ENCODE results near the gene LMX1A.

Gene LMX1A

DNA sequence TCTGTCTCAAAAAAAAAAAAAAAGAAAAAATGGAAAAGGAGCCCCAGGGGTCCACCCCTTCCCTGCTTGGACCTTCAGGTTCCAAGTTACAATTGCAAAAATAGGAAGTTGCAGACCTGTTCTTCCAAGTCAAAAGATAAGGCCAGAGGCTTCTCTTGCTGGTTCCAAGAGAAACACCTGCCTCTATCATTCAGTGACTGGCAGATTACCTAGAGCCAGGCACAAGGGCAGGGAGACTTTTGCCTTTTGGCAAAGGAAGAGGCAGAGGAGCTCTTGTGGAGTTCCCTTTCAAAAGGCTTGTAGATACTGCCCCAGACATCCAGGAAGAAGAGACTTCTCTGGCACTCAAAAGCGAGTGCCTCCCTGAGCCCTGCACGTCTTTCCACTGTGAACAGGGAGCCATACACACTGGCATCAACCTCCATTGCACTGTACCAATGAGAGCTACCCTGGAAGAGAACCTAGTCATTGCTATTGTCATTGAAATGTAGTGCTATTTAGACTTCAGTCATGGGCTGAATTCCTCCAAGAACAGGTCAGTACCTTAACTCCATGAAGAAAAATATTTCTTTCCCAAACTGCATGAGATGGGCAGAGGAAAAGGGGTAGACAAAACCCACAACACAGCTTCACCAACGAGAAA lies 91.2 kb downstream of the LMX1A start:
- no peak for DNase-seq (ENCODE audit: low spot score)

- DNase-seq (ENCODE audit: low spot score) = no peak
Measured at GRCh38 chr1:165259706-165260428, 96.6 kb downstream of the LMX1A start.

GRCh38 chr1:165259236-165259635 lies 97.3 kb downstream of the LMX1A start:
- DNase-seq (ENCODE audit: low spot score) = no peak

DNA sequence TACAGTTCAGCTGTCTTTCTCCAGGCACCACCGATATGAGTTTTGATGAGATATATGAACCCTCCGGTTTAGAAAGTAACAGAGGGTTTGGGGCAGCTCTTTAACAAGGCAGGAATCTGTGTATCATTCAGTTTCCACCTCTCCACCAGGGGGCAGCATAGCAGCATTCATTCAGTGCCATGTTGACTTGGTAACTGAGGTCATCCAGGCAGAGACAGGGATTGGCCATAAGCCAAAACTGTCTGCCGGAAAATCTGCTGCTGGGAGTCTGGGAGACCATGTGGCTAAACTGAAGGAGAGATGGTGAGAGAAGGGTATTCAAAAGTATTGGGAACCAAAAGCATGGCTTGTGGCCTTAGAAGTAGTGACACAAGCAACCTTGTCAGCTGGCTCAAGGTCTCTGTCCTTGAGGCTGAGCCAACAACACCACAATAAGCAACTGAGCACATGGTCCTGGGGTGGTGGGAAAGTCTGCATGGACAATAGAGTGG lies 98.5 kb downstream of the LMX1A start:
- peak; percentile 73 for DNase-seq (ENCODE audit: low spot score)

DNA sequence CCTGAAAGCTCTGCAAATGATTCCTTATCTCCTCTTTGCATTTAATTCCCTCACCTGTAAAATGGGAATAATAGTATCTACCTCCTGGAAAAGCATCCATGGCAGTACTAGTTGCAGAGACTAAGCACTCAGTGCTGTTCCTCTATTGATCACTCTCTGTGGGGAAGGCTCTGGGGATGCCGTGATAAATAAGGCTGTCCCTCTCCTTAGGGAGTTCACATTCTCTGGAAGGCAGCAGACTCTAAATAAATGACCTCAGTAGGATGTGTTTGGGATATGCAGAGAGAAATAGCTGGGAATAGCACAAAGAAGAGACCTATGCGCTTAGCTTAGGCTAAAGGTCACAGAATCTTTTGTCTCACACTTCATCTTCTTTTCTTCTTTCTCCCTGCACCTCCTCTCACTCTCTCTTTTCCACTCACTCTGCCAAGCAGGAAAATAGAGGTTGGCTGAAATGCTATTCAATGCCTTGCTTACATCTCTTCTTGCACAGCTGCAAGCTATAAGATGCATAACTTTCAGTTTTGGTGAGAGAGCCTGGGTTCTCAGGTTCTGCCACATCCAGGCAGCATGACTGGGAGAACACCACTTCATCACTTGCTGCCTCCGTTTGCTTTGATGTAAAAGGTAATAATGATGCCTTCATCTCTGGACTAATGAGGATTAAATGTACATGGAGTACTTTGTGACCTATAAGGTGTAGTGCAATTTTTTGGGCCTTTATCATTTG lies 101.5 kb downstream of the LMX1A start:
- DNase-seq (ENCODE audit: low spot score) = no peak

- no peak for DNase-seq (ENCODE audit: low spot score)
Measured at GRCh38 chr1:165254376-165254775, 102.1 kb downstream of the LMX1A start.

GRCh38 chr1:165253818-165254254 lies 102.7 kb downstream of the LMX1A start:
- no peak for DNase-seq (ENCODE audit: low spot score)

- DNase-seq (ENCODE audit: low spot score) = no peak
Measured at GRCh38 chr1:165248969-165249571, 107.4 kb downstream of the LMX1A start.

DNA sequence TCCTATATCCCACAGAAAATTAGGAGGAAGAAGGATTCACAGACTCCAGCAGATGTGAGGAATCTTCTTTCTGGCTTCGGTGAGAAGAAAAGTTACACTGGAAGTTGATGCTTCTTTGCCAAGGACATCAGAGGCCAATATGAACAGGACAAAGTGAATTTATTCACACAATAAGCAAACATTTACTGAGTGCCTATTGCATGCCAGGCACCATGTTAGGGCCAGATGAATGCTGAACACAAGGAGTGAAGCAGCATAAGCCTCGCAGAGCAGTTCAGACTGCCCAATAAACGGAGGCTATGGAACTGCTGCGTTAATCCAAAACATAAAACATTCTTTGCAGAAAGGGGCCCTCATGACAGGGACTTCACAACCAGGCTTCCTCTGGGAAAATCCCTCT lies 114.6 kb downstream of the LMX1A start:
- no peak for DNase-seq (ENCODE audit: low spot score)

DNA sequence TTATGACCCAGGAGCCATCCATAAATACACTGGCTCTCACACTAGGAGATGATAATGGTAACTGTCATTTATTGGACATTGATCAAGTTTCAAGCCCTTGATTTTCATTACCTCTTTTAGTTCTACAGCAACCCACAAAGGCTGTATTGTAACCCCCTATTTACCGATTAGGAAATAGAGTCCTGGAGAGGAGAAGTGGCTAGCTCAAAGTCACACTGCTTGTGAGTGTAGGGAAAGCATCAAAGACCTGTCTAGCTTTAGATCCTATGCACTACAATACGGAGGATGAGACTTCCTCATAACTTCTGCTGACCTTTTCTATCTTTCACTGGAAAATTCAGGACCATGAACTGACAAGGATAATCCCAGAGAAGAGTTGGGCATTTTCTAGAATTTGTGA lies 115.2 kb downstream of the LMX1A start:
- no peak for DNase-seq (ENCODE audit: low spot score)

- no peak for DNase-seq (ENCODE audit: low spot score)
Measured at GRCh38 chr1:165240492-165240891, 116.0 kb downstream of the LMX1A start.

- DNase-seq (ENCODE audit: low spot score) = no peak
Measured at GRCh38 chr1:165239873-165240272, 116.6 kb downstream of the LMX1A start.

- no peak for DNase-seq (ENCODE audit: low spot score)
Measured at GRCh38 chr1:165235777-165236291, 120.7 kb downstream of the LMX1A start.

DNA sequence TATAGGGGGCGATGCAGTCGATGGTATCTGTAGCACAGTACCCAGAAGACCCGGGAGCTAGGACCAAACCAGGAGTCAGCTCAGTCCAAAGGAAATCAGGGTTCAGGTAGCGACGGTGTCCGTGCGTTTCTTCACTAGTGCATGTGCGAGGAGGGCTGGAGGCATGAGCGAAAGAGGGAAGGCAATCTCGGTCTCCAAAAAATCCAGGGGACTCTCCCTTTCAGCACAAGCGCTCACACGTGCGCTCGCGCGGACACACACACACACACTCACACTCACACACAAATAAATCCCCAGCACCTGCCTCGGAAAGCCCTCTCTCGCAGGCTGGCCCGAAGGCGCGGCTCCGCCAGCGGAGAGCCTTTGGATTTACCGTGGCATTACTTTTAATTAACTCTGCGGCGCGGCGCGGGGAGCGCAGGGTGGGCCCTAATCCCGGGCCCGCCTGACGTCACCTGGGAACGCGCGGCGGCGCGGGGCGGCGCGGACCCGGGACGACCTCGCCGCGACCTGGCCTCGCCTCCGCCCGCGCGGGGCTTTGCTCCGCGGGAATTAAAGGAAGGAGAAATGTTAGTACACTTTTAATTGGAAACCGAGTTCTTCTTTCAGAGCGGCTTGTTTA lies 121.2 kb downstream of the LMX1A start:
- DNase-seq (ENCODE audit: low spot score) = no peak

DNA sequence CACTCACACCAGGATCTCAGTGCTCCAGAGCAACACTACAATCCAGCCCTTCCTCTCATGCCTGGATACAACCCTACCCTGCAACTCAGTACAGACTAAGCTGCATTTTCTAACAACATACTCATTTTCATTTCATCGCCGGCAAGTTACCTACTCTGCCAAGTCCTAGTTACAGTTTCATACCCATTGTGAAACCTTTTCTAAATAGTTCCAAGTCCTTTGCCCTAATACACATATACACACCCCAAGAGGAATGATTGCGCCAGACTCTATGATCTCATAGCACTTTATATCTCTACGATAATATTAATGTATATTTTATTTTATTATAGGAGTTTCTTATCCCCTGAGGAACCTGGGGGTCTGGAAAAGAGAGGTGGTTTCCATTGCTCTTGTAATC lies 122.4 kb downstream of the LMX1A start:
- DNase-seq (ENCODE audit: low spot score) = no peak

- no peak for DNase-seq (ENCODE audit: low spot score)
Measured at GRCh38 chr1:165228676-165229075, 127.8 kb downstream of the LMX1A start.

DNA sequence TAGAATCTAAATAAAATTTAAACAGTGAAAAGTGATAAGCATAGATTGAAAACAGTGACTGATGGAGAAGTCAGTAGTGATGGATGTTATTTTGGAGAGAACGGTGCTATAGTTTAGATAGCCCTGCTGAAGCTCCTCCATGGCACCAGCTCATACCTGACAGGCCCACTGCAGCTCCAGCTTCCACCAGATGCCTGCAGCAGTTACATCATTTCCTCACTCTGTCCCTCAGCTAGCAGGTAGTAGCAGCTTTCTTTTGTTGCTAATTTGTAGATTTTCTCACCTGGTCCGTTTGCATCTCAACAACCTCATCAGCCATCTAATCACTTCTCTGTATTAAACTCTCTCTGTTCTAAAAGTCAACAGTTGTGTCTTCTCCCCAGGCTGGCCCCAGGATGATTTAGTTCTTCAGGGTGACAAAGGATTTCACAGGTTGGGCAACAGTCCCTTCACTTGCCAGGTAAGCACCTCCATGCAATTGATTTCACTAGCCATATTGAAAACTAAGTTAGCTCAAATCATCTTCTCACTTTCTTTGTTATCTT lies 128.3 kb downstream of the LMX1A start:
- DNase-seq (ENCODE audit: low spot score) = no peak

DNA sequence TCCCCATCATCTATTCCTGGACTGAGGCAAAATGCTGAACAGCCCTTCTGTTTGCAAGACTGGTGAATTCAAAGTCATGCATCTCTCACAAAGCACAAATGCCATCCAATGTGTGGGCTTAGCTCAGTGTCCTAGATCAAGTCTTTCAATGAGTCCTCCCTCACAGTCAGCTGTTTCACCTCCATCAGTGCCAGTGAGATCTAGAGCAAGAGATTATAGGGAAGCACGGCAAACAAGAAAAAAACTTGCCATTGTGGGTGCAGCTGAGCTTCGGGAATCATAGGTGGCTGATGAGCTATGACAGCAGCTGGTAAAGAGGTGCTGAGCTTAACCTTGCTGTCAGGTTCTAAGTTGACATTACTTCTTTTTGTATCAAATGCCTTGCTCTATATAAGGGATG lies 130.2 kb downstream of the LMX1A start:
- no peak for DNase-seq (ENCODE audit: low spot score)

DNA sequence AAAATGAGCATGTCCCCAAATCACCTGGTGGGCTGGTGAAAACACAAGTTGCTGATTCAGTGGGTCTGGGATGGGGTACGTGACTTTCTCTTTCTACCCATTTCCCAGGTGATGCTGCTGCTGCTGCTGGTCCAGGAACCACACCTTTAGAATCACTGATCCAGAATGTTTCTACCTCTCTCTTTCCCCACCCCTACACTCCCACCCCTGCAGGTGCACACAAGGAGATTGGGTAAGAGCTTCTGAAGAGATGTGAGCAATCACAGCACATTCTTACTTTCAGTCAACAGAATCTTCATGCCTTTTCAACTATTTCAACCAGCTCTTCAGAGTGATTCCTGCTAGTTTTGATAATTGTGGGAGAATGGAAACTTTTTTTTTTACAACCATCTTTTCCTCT lies 130.9 kb downstream of the LMX1A start:
- no peak for DNase-seq (ENCODE audit: low spot score)

DNA sequence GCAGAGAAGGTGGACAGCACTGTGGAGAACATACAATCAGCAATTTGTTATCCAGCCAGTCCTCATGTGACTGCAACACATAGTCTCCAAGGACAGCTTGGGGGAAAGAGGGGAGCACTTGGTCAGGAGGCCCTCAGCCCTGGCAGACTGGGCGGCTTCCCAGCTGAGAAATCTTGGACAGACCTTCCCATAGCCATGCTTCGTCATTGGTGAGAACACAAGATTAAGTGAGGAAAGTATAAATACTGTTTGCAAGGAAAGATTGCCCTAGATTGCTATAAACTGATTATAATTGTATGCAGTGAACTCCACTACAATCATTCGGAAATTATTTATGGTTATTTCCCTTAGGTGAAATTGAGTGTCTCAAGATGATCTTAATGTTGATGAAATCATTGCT lies 131.5 kb downstream of the LMX1A start:
- DNase-seq (ENCODE audit: low spot score) = no peak

DNA sequence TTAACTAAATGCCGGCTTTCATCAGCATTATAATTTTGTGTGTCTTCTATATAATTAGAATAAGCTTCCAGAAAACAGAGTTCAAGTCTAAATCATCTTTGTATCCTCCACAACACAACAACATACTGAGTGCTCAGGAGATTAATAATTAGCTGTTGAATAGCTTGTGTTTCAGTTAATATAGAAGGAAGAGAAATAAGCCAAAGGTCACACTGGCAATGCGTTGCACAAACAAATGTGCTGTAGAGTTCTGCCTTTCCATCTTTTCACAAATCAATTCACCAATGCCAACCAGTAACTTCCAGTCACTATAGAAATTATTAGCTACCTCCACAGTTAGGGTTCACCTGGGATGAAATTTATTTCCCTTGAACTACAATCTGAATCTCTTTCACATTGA lies 132.0 kb downstream of the LMX1A start:
- DNase-seq (ENCODE audit: low spot score) = no peak

DNA sequence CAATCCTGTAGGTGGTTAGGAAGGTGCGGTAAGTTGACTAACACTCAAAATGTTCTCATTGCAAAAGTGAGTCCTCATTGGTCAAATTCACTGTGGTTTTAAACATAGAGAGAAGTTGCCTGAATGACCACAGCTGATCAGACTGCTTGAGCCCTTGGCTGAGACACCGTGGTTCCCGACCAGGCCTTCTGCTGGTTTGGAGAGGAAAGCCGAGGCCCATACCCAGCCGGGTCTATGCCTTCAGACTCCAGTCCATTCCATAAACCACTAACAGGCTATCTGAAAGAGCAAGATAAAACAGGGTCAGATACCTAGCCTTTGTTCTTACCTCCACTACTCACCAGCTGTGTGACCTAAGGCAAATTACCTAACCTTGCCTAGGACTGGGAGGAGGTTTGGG lies 133.9 kb downstream of the LMX1A start:
- DNase-seq (ENCODE audit: low spot score) = no peak
